HepG2 (cell line): Measurements from ENCODE around the gene EIF3A. TPM values are rescaled to one million over a fixed set of nuclear protein-coding genes. Genes with fewer than 3 reads are reported as not detected.

Experiments
- ADNP ChIP-seq: sonication (generic); formaldehyde crosslinking; IDR thresholded peaks from 2 replicates; pipeline ENCODE4 v1.4.0; 2020; ENCODE audit warnings: missing genetic modification reagents
- ARID3A ChIP-seq: IDR thresholded peaks from 2 replicates; pipeline ENCODE4 v1.6.1; 2012; ENCODE audit warnings: low read depth, low read length, improper control_type of control experiment
- ATF7 ChIP-seq, 2 experiments: fragments of 450-650 bp in 1 of 2; sonication (generic) in 1 of 2; formaldehyde crosslinking in 1 of 2; IDR thresholded peaks; 2 replicates each; pipeline versions ENCODE4 v1.4.0 to v1.6.1; 2016 to 2020; ENCODE audit warnings: antibody characterized with exemption in 1 of 2, mild to moderate bottlenecking in 1 of 2, missing genetic modification reagents in 1 of 2
- CCDC6 ChIP-seq: sonication (generic); formaldehyde crosslinking; IDR thresholded peaks from 2 replicates; pipeline ENCODE4 v1.8.1; 2022; ENCODE audit warnings: mild to moderate bottlenecking, missing genetic modification reagents, moderate library complexity
- JUN ChIP-seq: sonication (generic); formaldehyde crosslinking; IDR thresholded peaks from 2 replicates; pipeline ENCODE4 v1.4.0; 2020; ENCODE audit warnings: mild to moderate bottlenecking, missing genetic modification reagents
- POLR2AphosphoS5 ChIP-seq: IDR thresholded peaks from 2 replicates; pipeline ENCODE4 v1.6.1; 2012; ENCODE audit warnings: low read depth, low read length
- RARA ChIP-seq: IDR thresholded peaks from 2 replicates; pipeline ENCODE4 v1.6.1; 2016; ENCODE audit warnings: missing genetic modification reagents, missing compliant biosample characterization
- SMC3 ChIP-seq: IDR thresholded peaks from 2 replicates; pipeline ENCODE4 v1.6.1; 2011; ENCODE audit warnings: low read length, improper control_type of control experiment
- TOE1 ChIP-seq: sonication (generic); formaldehyde crosslinking; IDR thresholded peaks from 2 replicates; pipeline ENCODE4 v1.4.0; 2020; ENCODE audit warnings: mild to moderate bottlenecking, missing genetic modification reagents
- YY1 ChIP-seq: IDR thresholded peaks from 2 replicates; pipeline ENCODE4 v1.6.1; 2011; ENCODE audit warnings: low read length, low read depth, moderate library complexity, mild to moderate bottlenecking; ENCODE audit not compliant: insufficient read depth, insufficient replicate concordance
- ZNF335 ChIP-seq: sonication (generic); formaldehyde crosslinking; IDR thresholded peaks from 2 replicates; pipeline ENCODE4 v1.4.0; 2020; ENCODE audit warnings: missing genetic modification reagents
- ZNF503 ChIP-seq: sonication (generic); formaldehyde crosslinking; IDR thresholded peaks from 2 replicates; pipeline ENCODE4 v1.4.0; 2020; ENCODE audit warnings: missing genetic modification reagents
- ZNF530 ChIP-seq: sonication (generic); formaldehyde crosslinking; IDR thresholded peaks from 2 replicates; pipeline ENCODE4 v1.5.0; 2020; ENCODE audit warnings: low read depth, mild to moderate bottlenecking, missing genetic modification reagents
- ZNF552 ChIP-seq: sonication (generic); formaldehyde crosslinking; IDR thresholded peaks from 2 replicates; pipeline ENCODE4 v1.9.0; 2022; ENCODE audit warnings: missing genetic modification reagents, mild to moderate bottlenecking, borderline replicate concordance
- ZNF569 ChIP-seq: sonication (generic); formaldehyde crosslinking; IDR thresholded peaks from 2 replicates; pipeline ENCODE4 v1.5.0; 2020; ENCODE audit warnings: mild to moderate bottlenecking, missing genetic modification reagents, moderate library complexity, borderline replicate concordance
- ZNF644 ChIP-seq: IDR thresholded peaks from 2 replicates; pipeline ENCODE4 v1.6.1; 2016; ENCODE audit warnings: low read depth
- ZNF646 ChIP-seq: sonication (generic); formaldehyde crosslinking; IDR thresholded peaks from 2 replicates; pipeline ENCODE4 v1.9.0; 2021; ENCODE audit warnings: mild to moderate bottlenecking, missing genetic modification reagents
- ZNF652 ChIP-seq: IDR thresholded peaks from 2 replicates; pipeline ENCODE4 v1.6.1; 2016; ENCODE audit warnings: low read depth, borderline replicate concordance
- ZNF883 ChIP-seq: sonication (generic); formaldehyde crosslinking; IDR thresholded peaks from 2 replicates; pipeline ENCODE4 v1.5.1; 2020; ENCODE audit warnings: mild to moderate bottlenecking, missing genetic modification reagents; ENCODE audit errors: not compliant biosample characterization
- ZSCAN9 ChIP-seq: IDR thresholded peaks from 2 replicates; pipeline ENCODE4 v1.6.1; 2016; ENCODE audit warnings: borderline replicate concordance
- ZZZ3 ChIP-seq: sonication (generic); formaldehyde crosslinking; IDR thresholded peaks from 2 replicates; pipeline ENCODE4 v1.4.0; 2020; ENCODE audit warnings: missing genetic modification reagents, mild to moderate bottlenecking, borderline replicate concordance
- polyA plus RNA-seq, 8 experiments: library from polyadenylated mRNA; depleted of rRNA in 3 of 8; stranded (reverse) in 7 of 8; unstranded in 1 of 8; fragments of >200 nt; fragmentation: Illumina TruSeq in 4 of 8; extraction: Trizol in 4 of 8; gene quantifications; 2 replicates each; pipeline versions ENCODE4 v1.2.1 to v1.2.3, GENCODE V29; 2011 to 2016; ENCODE audit warnings: low read depth in 4 of 8, missing spikeins in 1 of 8, mixed read lengths in 1 of 8; ENCODE audit not compliant: insufficient read depth in 1 of 8
- total RNA-seq, 5 experiments: library from RNA; depleted of rRNA; stranded (reverse); fragments of >200 nt; fragmentation: Illumina TruSeq; extraction: Trizol; gene quantifications; 2 replicates each; pipeline ENCODE4 v1.2.3, GENCODE V29; 2016; ENCODE audit warnings: low read depth in 1 of 5

The EIF3A gene
- total and polyA plus RNA-seq, 2 of the 13 experiments (the other 11 are each of a cell fraction or from before 2014, with no cell fraction given) = 25.6 to 117 TPM

- TF ChIP-seq ARID3A = no peak; the same call in 1 of the 2 replicates
- TF ChIP-seq ZNF569 (CRISPR knock-in tag) = no peak
- peak; percentile 97 for TF ChIP-seq RARA (CRISPR knock-in tag)
- TF ChIP-seq YY1 = peak; percentile 51
- TF ChIP-seq ZNF644 (CRISPR knock-in tag) = peak; percentile 97
- peak; percentile 48; the same call in 1 of the 2 replicates for TF ChIP-seq TOE1
- TF ChIP-seq ZNF335 (CRISPR knock-in tag) = no peak
- no peak for TF ChIP-seq ZNF883 (CRISPR knock-in tag)
- TF ChIP-seq ZNF652 (CRISPR knock-in tag) = peak; percentile 73; the same call in 1 of the 2 replicates
- TF ChIP-seq ZZZ3 = no peak
- TF ChIP-seq ZNF646 (CRISPR knock-in tag) = peak; percentile 74
- peak; percentile 52; the same call in 1 of the 2 replicates for TF ChIP-seq ZSCAN9
- TF ChIP-seq CCDC6 (CRISPR knock-in tag) = peak; percentile 88; the same call in 1 of the 2 replicates
- TF ChIP-seq ZNF552 = no peak
- no peak for TF ChIP-seq ADNP (CRISPR knock-in tag)
- TF ChIP-seq JUN (CRISPR knock-in tag) = peak; percentile 68; the same call in 1 of the 2 replicates
- no peak for TF ChIP-seq ZNF530
- TF ChIP-seq ATF7 (IDR thresholded peaks at IDR 0.05) = peak; percentile 7; the same call in 1 of the 2 replicates
- TF ChIP-seq ATF7 (CRISPR knock-in tag; IDR thresholded peaks at IDR 0.05) = no peak; the same call in 1 of the 2 replicates
- peak; percentile 91 for TF ChIP-seq ZNF503 (CRISPR knock-in tag)
- TF ChIP-seq SMC3 = no peak
- TF ChIP-seq POLR2AphosphoS5 = no peak
Observed at GRCh38 chr10:119120413-119120867, 39.8 kb upstream of the EIF3A start (continued).
